HG02759 (cell line): ENCODE measurements around the gene BICD2.

Experiments used
- ATAC-seq: cut with Tn5 transposase; IDR thresholded peaks from one replicate; pipeline ENCODE4 v1.9.1; 2021; ENCODE audit warnings: mild to moderate bottlenecking, moderate library complexity; ENCODE audit not compliant: unreplicated experiment

Gene BICD2

DNA sequence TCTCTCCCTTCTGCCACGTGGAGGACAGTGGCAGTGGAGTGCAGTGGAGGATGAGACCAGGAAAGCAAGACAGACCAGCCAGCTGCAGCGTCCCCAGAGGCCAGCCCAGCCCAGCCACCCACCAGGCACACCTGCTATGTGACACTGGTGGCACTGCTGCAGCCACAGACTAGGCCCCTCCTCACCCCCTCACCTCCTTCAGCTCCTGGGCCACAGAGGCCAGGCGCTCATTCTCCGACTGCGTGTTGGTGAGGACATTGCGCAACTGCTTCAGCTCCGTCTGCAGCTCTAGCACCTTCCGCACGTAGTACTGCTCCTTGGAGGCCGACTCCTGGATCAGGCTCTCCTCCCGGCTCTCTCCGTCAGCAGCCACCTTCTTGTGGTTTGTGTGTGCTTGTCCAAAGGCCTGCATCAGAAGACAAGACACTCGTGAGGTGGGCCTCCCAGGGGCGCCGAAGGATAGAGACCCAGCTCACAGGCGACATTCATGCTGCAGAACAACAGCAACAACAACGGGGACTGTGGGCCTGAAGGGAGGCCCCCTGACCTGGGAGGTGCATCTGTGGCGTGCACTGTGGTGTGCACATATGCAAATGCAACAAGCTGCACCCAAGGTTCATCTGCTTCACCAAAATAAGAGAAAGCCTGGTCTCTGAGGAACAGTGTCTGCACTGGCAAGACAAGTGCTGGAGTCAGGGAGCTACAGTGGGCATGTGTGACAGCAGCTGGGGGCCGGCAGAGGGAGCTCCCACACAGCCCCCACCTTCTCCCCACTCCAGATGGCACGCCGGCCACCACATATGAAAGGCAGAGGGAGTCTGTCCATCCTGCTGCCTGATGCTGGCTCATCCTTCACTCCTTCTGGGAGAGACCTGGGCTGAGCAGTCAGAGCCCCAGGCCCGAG lies 35.5 kb downstream of the BICD2 start:
- peak; percentile 84 for ATAC-seq

DNA sequence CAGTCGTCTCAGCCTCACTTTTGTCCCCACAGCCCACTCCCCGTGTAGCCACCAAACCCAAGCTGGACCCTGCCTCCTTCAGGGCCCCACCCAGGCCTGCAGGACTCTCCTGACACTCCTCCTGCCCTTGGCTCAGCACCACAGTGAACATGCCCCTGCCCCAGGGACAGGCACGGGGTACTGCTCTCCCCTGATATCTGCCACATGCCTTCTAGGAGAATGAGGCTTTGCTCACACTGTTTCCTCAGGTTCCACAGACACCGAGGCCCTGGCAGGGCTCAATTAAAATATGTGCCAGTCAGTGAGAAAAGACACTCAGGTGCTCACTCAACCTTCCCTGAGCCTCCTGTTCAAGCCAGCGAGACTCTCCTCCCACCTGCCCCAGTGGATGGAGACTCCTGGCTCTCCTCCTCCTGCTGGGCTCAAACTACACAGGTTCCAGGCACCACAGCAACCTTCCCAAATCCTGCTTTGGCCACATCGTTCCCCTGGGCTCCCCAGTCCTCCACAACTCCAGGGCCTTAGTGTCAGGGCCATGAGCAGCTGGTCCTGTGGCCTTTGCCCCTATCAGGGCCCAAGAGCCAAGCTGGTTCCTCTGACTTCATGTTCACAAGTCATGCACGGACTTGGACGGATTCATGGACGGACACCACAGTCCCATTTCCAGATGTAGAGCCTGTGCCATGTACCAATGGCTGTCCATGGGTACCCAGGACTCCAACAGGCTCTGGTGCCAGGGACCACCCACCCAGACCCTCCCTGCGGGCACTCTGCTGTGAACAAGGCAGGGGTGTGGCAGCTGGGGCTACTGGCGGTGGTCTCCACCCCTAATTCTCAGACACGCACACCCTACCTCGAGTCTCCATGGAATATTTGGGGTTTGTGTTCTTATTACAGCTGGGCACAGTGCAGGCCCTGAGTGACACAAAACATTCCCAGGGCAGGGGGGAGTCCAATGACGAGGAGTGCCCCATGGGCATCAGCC lies 36.6 kb downstream of the BICD2 start:
- no peak for ATAC-seq

DNA sequence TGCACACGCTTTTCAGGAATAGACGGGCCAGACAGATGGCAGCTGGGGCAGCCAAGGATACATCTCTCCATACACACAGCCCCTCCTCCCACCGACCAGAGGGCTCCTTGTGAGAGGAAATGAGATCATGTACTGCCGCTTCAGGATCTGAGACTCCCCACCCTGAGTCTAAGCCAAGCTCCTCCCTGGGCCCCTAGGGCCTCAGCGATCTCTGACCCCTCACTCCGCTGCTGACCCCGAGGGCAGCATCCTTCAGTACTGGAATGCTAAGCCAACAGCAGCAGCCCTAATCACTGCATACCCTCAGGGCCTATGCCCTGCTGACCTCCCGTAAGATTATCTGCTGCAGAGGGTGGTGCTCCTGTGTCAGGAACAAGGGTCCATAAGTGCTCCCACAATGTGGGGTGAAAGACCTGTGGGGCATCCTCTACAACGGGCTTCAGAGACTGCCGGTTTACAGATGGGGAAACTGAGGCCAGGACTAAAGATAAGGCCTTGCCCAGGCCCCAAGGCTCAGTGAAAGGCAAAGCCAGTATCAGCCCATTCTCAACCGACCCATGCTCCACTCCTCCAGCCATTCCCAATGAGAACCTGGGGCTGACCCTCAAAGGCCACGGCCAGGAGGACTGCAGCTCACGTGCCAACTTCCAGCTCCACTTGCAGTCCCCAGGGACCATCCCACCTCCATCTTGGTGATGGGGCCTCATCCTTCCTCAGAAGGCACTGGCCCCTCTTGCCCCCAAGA lies 37.5 kb downstream of the BICD2 start:
- no peak for ATAC-seq

DNA sequence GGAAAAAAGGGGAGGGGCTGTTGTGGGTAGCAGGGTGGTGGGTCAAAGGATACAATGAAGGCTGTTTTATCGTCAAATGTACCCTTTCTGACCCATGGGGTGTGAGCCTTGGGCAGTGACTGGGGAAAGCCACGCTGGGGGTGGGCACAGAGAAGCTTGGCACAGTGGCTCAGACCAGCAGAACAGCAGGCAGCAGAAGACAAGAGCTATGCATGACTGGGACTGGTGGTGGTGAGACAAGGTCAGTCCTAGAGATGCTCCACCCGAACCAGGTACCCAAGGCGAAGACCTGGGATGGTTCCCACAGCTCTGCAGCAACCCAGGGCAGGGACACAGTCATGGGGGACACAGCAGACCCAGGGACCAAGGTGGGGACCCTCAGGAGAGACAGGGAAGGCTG lies 38.3 kb downstream of the BICD2 start:
- no peak for ATAC-seq

DNA sequence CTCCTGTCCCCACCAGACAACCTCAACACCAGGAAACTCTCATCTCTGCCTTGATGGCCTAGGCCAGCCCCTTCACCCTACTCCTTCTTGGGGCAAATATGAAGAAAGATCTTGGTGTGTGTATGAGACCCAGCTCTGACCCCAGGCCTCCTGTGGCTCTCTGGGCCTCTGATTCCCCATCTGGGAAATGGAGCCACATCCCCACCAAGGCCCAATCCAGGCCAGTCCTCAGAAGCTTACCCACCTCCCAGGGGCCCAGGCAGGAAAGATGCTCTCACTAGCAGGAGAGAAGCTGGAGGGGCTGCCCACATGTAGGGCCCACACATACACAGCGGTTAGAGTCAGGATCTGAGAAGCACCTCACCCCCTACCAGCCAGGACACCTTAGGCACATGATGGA lies 38.9 kb downstream of the BICD2 start:
- no peak for ATAC-seq

DNA sequence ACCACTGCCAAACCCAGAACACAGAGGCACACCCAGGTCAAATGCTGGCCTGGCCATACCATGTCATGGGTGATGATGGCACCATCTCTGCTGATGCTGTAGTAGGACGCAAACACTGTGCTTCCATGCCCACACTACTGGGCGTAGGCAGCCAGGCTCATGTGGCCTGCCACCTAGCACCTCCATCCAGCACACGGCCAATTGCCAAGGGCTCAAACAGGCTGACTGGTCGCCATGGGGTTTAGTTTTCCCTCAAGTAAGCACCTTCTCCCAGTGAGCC lies 39.4 kb downstream of the BICD2 start:
- ATAC-seq: no peak

DNA sequence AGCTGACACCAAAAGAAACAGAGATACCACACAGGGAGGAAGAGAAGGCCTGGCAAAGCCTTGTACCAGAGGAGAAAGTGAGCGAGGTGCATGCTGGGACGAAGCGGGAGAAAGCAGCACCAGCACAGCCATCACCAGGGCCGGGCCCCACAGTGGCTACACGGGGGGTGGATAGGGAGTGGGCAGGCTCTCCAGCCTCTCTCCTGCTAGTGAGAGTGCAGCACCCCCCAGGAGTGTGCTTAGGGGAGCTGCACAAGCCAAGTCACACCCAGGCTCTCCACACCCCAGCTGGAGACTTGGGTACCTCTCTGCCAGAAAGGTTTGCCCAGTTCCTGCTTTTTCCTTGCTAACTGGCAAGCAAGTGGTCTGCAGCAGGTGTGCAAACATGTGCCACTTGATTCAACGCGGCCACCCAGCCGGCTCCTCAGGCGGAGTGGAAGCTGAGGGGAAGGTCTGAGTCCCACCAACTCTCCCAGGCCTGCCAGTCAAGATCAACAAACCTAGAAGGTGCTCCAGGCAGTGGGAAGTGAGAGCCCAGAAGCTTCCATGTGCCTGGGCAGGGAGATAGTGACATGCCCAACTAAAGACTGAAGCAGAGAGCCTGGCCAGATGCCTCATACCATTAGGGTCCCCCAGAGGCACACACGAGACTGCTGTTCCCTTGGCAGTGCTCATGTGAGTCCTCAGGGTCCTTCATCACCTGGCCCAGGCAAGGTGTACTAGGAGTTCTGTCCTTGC lies 39.9 kb downstream of the BICD2 start:
- ATAC-seq: no peak

DNA sequence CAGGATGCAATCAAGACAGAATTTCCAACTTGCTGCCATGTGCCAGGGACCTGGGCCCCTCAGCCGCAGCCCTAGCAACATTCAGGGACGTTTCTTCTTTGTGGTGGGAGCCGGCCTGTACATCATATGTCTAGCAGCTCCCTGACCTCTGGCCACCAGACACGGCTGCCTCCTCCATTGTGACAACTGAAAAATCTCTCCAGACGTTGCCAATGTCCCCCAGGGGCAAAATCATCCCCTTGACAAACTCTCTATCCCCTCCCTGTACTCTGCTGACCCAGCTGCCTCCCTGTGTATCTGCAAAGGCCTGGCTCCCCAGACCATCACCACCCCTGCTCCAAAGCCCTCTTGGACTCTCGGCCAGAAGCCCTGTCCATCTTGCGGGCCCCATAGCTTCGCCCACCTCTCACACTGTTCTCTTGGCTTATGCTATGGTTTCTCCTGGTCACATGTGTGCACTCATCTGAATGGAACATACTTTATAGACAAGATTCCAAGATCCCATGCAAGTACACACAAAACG lies 40.8 kb downstream of the BICD2 start:
- no peak for ATAC-seq

DNA sequence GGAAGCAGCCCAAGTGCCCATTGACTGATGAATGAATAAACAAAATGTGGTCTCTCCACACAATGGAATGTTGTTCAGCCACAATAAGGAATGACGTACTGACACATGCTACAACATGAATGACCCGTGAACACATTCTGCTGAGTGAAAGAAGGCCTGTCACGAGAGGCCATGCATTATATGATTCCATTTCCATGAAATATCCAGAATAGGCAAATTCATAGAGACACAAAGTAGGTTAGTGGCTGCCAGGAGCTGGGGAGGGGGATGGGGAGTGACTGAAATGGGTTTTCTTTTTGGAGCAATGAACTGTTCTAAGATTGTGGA lies 41.4 kb downstream of the BICD2 start:
- ATAC-seq: no peak

DNA sequence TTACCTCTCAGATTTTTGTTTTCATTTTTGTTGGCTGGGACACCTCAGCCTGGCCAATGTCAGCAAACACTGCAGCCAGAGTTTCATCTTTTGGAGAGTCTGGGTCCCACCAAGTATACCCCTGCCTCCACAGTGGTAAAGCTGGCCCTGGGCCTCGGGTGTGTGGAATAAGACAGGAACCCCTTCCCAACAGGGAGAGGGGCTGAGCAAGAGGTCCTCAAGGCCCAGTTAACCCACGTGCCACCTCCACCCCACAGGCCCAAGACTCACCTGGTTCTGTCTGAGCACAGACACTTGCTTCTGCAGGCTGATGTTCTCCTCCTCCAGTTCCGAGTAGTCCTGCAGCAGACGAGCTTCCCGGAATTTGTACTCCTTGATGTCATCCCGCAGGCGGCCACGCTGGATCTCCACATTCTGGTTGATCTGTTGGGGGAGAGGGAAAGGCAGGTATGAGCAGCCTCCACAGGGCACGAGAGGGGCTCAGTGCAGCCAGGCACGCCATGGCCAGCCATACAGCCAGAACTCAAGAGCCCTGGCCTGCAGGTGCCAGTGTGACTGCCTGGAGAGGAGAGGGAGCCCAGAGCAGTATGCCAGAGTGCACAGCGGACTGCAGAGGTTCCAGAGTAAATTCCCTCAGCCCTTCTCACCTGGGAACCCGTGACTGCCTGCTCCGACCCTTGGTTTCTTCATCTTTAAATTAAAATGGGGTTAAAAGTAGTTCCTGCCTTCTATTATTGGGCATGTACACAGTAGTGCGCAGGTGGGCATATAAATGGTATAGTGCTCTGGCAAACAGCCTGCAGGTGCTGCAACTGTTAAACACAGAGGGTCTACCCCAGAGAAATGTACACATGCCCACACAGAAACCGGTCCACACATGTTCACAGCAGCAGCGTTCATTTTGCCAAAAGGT lies 42.0 kb downstream of the BICD2 start:
- ATAC-seq: no peak

DNA sequence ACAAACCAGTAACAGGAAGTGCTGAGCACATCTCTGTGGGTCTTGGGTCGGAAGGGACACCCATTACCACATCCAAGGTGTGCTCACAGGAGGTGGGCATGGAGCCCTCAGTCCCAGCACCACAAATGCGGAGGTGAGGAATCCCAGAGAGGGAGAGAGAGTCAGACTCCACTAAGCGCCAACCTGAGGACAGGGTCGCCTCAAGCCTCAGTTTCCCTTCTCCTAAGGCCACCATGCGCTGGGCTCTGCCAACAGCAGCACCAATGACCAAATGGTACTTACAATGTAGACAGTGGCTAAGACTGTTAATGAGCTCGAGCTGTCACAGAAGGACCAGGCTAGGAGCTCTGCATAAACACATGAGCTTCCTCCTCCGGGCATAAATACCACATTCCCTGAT lies 43.1 kb downstream of the BICD2 start:
- no peak for ATAC-seq

DNA sequence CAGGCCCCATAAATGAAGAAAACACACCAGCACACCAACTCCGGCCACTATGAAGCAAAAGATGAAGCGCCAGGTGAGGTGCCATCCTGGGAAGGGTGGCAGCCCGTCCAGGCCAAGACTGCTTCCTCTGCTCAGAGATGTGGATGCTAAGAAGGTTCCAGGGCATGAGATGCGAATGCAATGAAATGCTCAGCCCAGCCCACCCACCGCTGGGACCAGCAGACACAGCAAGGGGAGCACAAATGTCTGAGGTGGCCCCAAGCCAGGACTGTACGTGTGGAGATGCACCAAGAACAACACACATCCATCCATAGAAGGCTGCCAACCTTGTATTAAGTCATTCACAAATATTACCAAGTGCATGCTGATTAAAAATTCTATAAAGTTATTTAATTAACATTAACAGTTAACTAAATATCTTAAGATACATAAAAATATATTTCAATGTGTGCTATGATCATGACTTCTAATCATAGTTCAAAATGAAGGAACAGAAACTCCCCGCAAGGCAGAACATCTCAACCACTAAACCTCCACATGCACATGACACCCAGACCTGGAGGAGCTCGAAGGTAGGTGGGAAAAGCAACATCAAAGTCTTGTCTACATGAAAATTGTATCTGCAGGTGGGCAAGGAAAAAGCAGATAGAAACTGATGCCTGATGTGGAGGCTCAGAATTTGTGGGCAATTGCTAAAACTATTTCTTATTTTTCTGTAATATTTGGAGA lies 43.7 kb downstream of the BICD2 start:
- no peak for ATAC-seq

DNA sequence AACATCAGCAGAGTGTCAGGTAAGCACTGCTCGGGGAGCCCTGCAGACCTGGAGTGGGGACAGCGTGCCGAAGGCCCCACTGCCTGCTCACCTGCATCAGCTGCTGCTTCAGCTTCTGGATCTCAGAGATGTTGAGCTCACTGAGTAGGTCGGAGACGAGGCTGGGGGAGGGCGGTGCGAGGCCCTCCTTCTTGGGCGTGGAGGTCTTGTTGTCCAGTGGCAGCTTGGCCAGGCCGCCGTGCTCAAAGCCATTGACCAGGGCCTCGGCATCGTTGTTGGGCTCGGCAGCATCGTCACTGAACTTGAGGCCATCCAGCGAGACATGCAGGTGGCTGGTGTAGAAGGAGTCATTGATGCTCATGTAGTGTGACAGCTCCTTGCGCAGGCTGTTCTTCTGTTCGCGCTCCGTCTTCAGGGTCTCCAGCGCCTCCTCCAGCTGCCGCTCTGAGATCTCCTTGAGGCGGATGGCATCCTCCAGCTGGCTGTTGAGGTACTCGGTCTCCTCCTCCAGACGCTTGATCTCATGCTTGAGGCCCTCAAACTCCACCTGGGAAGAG lies 44.3 kb downstream of the BICD2 start:
- ATAC-seq: no peak

DNA sequence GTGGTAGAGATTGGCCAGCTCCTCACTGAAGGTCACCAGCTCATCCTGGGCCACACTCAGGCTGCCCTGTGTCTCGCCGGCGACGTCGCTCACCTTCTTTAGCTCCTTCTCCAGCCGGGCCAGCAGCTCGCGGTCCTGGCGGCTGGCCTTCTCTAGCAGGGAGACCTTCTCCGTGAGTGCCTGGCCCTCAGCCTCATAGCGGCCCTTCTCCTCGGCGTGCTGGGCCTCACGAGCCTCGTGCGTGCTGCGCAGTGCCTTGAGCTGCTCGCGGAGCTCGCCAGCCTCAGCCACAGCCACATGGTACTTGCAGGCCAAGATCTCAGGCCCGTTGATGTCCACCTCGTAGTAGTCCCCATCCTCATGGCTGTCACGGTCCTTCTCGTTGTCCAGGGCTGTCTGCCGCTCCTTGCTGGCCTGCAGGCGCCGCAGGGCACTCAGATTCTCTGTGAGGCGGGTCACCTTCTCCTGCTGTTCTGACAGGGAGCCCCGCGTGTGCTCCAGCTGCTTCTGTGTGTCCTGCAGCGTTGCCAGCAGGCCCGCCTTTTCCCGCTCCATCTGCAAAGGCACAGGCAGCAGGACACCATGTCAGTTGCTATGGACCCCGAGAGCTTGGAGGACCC lies 45.5 kb downstream of the BICD2 start:
- ATAC-seq: no peak

DNA sequence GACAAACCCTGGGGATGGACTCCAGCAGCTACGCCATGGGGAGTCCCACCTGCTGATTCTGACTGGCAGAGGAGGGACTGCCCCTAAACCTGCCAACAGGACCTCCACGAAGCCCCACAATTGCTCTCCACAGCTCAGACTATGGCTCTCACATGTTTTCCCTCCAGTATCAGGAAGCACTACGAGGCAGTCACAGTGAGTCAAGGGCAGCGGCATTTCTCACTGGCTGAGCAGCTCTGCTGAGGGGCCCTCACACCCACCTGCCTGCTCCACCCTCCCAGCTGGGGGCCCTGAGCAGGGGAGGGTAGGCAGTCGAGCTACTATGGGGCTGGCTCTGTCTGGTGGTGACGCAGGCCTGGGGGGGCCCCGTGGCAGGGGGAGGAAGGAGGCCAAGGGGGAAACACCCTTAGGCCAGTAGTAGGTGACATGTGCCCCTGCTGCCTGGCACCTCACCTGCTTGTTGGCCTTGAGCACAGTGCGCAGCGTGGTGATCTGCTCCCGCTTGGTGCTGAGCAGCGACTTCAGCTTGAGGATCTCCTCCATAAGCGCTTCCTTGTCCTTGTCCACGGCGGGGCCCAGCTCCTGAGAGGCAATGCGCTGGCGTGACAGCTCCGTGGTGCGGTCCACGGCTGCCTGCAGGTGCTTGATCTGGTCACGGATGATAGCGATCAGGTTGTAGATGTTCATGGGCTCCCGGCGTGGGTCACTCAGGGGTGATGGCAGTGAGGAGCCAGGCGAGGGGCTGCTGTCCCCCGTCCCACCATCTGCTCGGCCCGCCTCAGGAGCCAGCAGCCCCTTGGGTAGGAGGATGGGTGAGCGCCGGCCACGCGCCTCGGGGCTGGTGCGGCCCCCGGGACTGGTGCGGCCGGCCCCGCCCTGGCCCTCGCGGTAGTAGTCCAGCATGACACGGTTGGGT lies 46.3 kb downstream of the BICD2 start:
- ATAC-seq: no peak

DNA sequence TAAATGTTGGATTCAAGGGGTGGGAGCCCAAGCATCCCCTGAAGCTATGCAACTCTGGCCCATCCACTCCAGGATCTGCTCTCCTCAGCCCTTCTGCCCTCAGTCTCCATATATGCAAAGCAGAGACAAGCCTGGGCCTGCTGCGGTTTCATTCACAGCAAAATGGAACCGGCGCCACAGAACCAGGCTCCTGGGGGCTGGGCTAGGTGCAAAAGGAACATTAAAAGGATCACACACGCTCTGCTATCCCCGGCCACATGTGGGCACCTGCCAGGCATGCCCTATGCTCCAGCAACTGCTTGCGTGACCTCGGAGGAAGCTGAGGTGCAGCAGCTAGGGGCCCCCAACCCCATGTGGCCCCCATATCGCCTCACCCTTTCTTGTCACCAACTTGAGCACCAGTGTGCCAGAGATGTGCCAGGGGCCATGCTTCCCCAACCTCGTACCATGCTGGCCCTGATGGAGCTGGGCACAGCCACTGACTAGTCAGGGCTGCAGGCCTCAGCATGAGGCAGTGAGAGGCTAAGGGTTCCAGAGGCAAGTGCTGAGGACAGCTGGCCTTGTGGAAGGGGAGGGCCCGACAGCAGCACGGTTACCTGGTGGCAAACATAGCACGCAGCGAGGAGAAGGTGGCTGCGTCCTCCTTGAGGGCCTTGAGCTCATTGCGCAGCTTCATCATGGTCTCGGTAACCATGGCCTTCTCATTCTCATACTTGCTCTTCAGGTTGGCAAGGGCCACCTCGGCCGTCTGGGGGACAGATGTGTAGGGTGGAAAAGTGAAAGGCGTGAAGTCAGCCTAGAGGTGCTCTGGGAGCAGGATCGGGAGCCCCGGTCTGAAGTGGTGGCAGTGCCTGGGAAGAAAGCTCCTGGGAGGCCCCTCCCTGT lies 47.2 kb downstream of the BICD2 start:
- no peak for ATAC-seq
